WTC11 (cell line): ENCODE measurements around the gene UNC93A.

Experiments
- ATF3 ChIP-seq: sonication (generic); formaldehyde crosslinking; conservative IDR thresholded peaks from 2 replicates; pipeline ENCODE4 v1.8.1; 2022; ENCODE audit warnings: mild to moderate bottlenecking, missing genetic modification reagents
- ESRRA ChIP-seq: sonication (generic); formaldehyde crosslinking; IDR thresholded peaks from 2 replicates; pipeline ENCODE4 v1.8.1; 2022; ENCODE audit warnings: mild to moderate bottlenecking, missing genetic modification reagents, borderline replicate concordance
- TCF7 ChIP-seq: sonication (generic); formaldehyde crosslinking; IDR thresholded peaks from 2 replicates; pipeline ENCODE4 v1.8.0; 2022; ENCODE audit warnings: mild to moderate bottlenecking, low read depth, missing genetic modification reagents, moderate library complexity
- TEAD4 ChIP-seq: sonication (generic); formaldehyde crosslinking; IDR thresholded peaks from 2 replicates; pipeline ENCODE4 v1.8.0; 2022; ENCODE audit warnings: mild to moderate bottlenecking, missing genetic modification reagents
- ZNF138 ChIP-seq: sonication (generic); formaldehyde crosslinking; conservative IDR thresholded peaks from 2 replicates; pipeline ENCODE4 v1.8.1; 2022; ENCODE audit warnings: mild to moderate bottlenecking, moderate library complexity, missing genetic modification reagents
- ZNF416 ChIP-seq: fragments of 250-450 bp; sonication (Bioruptor Pico); IDR thresholded peaks from 2 replicates; pipeline ENCODE4 v1.9.0; 2021; ENCODE audit warnings: mild to moderate bottlenecking, inconsistent platforms
- TF ChIP-seq, protein P1 (sequence below): fragments of 200-600 bp; IDR thresholded peaks from 2 replicates; pipeline ENCODE4 v1.8.0; 2022; ENCODE audit warnings: antibody characterized with exemption
- TF ChIP-seq, protein P2 (sequence below): sonication (generic); formaldehyde crosslinking; IDR thresholded peaks from 2 replicates; pipeline ENCODE4 v1.8.0; 2022; ENCODE audit warnings: mild to moderate bottlenecking, missing genetic modification reagents

GRCh38 chr6:167293590-167294091, 2.5 kb downstream of the UNC93A start:
- TF ChIP-seq, protein P1, sequence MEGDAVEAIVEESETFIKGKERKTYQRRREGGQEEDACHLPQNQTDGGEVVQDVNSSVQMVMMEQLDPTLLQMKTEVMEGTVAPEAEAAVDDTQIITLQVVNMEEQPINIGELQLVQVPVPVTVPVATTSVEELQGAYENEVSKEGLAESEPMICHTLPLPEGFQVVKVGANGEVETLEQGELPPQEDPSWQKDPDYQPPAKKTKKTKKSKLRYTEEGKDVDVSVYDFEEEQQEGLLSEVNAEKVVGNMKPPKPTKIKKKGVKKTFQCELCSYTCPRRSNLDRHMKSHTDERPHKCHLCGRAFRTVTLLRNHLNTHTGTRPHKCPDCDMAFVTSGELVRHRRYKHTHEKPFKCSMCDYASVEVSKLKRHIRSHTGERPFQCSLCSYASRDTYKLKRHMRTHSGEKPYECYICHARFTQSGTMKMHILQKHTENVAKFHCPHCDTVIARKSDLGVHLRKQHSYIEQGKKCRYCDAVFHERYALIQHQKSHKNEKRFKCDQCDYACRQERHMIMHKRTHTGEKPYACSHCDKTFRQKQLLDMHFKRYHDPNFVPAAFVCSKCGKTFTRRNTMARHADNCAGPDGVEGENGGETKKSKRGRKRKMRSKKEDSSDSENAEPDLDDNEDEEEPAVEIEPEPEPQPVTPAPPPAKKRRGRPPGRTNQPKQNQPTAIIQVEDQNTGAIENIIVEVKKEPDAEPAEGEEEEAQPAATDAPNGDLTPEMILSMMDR = no peak
- TF ChIP-seq ESRRA (CRISPR knock-in tag) (no peak), ZNF416 (CRISPR knock-in tag) (no peak), ZNF138 (CRISPR knock-in tag) (no peak), TEAD4 (no peak), ATF3 (no peak), TCF7 (CRISPR knock-in tag) (no peak)
- TF ChIP-seq, protein P2, sequence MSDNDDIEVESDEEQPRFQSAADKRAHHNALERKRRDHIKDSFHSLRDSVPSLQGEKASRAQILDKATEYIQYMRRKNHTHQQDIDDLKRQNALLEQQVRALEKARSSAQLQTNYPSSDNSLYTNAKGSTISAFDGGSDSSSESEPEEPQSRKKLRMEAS = no peak
